Fibroblast of peridontal ligament (primary cell): ENCODE data around the gene KRTAP5-8.
"Not testable (repeated sequence)": the region's sequence is repeated elsewhere in the genome, so short reads cannot be mapped to it uniquely, and the experiment has no call there.

Experiments
- DNase-seq: peaks from one replicate; pipeline ENCODE4 v3.0.0-alpha.2; 2010; ENCODE audit errors: extremely low read depth

Gene KRTAP5-8

GRCh38 chr11:71543866-71544265 is 6.0 kb downstream of the KRTAP5-8 start:
- DNase-seq: no peak

DNA sequence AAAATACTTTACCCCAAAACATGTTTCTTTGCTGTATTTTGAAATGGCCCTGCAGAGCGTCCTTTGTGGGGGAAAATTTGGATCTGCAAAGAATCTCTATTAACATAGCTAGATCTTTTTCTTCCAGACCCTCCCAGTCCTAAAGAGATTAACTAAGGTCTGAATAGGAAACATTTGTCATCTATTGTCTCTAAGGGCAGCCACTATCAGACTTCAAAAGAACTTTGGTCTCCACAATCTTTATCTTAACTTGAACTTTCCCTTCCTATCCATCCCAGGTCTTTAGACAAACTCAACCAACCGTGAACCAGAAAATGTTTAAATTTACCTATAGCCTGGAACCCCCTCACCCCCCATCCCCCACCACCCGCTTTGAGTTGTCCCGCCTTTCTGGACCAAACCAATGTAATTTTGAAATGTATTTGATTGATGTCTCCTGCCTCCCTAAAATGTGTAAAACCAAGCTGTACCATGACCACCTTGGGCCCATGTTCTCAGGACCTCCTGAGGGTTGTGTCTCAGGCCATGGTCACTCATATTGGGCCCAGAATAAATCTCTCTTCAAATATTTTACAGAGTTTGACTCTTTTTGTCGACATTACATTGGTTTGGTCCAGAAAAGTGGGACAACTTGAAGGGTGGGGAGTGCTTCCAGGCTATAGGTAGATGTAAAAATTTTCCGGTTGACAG is 6.8 kb downstream of the KRTAP5-8 start:
- DNase-seq: no peak

DNA sequence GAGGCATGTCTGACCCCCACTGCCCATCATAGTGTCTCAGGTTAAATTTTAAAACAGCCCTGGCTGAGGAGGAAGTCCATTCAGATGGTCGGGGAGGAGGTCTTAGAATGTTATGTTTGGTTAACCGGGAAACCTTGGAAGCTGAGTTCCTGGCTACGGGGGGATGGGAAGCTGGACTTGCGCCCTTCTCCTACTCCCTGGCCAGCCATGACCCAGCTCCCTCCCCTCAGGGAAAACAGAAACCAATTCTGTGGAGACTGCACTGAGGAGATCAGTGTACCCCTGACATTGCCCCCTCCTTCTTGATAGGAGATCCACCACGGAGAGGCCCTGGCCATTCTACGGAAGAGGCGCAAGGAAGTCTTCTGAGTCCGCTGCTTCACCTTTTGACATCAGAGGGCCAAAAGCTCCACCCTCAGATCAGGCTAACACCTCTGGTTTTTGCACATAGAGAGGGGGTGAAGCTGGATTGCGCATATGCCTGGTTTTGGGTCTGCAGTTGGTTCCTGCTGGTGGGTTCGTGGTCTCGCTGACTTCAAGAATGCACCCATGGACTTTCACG is 7.7 kb downstream of the KRTAP5-8 start:
- no peak for DNase-seq

GRCh38 chr11:71548120-71548519 is 10.3 kb downstream of the KRTAP5-8 start, which contains the start of gene KRTAP5-9:
KRTAP5-9 (plus strand) TSS chr11:71548420; CDS start chr11:71548658, 238 bp downstream.
- DNase-seq: no peak

- no peak for DNase-seq
These were observed 10.9 kb downstream of the KRTAP5-8 start for GRCh38 chr11:71548716-71549151.

DNA sequence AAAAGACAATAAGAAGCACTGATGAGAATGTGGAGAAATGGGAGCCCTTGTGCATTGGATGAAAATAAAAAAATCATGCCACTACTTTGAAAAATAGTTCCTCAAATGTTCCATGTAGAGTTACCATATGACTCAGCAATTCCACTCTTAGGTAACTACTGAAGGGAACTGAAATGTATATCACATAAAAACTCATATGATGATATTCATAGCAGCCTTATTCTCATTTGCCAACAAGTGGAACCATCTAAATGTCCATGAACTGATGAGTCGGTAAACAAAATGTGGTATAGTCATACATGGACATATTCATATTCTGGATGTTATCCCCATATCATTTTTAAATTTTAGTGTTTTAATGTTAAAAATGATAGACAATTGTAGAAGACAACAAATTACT is 13.9 kb downstream of the KRTAP5-8 start:
- no peak for DNase-seq

GRCh38 chr11:71554996-71555395 is 17.2 kb downstream of the KRTAP5-8 start:
- no peak for DNase-seq

DNA sequence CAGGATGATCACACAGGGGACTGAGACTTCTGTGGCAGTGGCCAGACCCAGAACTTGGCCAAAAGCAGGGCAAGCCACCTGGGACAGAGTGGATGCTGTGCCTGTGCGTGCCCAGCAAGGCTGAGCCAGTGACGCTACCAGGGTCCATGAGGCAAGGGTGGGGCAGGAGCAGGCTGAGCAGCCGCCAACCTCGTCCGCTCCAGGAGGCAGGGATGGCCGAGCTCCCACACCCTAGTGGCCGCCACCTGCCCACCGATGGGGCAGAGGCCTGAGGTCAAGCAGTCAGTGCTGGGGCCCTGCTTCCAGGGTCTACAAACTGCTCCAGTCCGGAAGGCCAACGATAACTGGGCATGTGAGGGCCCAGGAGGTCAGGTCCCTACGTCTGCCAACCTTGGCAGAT is 17.7 kb downstream of the KRTAP5-8 start:
- DNase-seq: no peak

- DNase-seq: no peak
These were observed 18.2 kb downstream of the KRTAP5-8 start for GRCh38 chr11:71556018-71556417.

DNA sequence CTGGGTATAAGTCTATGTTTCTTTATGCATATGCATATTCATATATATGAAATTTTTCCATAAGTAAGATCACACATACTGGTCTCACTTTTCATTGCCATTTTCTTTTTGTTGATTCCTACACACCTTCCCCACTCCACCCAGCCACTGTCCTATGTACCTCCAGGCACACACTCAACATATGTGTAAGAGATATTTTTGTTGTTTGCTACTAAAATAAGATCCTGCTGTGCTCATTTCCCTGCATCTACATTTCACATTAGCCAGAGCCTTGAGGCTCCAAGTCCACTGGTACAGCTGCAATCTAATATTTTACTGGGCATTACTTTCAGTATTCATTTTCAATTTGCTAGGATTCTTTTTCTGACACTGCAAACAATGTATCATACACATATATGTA is 19.4 kb downstream of the KRTAP5-8 start:
- no peak for DNase-seq

GRCh38 chr11:71558996-71559395 is 21.2 kb downstream of the KRTAP5-8 start:
- DNase-seq: no peak

DNA sequence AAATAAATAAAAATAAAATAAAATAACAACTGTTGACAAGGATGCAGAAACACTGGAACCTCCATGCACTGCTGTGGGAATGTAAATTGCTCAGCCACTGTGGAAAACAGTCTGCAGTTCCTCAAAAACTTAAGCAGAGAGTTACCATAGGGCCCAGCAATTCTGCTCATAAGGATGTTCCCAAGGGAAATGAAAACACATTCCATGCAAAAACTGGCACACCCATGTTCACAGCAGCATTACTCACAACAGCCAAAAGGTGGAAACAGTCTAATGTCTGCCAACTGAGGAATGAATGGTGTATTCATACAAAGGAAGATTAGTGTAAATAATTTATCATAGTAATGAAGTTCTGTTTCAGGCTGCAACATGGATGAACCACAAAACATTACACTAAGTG is 24.3 kb downstream of the KRTAP5-8 start:
- DNase-seq: peak; percentile 6

DNA sequence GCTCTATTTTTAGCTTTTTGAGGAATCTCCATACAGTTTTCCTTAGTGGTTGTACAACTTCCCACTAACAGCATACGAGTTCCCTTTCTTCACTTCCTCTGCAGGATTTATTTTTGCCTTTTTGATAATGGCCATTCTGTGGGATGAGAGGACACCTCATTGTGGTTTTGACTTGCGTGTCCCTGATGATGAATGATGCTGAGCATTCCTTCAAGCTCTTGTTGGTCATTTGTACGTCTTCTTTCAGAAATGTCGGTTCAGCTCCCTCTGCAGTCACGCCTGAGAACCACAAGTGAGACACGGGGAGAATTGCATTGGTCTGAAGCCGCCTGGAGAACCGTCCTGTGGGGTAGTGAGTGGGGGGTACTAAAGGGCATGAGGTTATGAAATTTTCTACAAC is 25.6 kb downstream of the KRTAP5-8 start:
- peak; percentile 32 for DNase-seq

DNA sequence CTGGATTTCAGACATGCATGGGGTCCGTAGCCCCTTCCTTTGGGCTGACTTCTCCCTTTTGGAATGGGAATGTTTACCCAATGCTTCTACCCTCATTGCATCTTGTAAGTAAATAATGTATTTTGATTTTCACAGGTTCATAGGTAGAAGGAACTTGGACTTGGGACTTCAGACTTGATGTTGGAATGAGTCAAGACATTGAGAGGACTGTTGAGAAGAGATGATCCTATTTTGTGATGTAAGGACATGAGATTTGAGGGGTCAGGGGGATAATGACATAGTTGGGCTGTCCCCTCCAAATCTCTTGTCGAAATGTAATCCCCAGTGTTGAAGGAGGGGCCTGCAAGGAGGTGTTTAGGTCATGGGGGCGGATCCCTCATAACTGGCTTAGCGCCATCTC is 26.6 kb downstream of the KRTAP5-8 start:
- DNase-seq: no peak

GRCh38 chr11:71565263-71565662 is 27.4 kb downstream of the KRTAP5-8 start, which contains the start of gene KRTAP5-10:
KRTAP5-10 (plus strand) TSS chr11:71565563; CDS start chr11:71565588, 25 bp downstream.
- DNase-seq: no peak

GRCh38 chr11:71566081-71566620 is 28.3 kb downstream of the KRTAP5-8 start:
- no peak for DNase-seq

DNA sequence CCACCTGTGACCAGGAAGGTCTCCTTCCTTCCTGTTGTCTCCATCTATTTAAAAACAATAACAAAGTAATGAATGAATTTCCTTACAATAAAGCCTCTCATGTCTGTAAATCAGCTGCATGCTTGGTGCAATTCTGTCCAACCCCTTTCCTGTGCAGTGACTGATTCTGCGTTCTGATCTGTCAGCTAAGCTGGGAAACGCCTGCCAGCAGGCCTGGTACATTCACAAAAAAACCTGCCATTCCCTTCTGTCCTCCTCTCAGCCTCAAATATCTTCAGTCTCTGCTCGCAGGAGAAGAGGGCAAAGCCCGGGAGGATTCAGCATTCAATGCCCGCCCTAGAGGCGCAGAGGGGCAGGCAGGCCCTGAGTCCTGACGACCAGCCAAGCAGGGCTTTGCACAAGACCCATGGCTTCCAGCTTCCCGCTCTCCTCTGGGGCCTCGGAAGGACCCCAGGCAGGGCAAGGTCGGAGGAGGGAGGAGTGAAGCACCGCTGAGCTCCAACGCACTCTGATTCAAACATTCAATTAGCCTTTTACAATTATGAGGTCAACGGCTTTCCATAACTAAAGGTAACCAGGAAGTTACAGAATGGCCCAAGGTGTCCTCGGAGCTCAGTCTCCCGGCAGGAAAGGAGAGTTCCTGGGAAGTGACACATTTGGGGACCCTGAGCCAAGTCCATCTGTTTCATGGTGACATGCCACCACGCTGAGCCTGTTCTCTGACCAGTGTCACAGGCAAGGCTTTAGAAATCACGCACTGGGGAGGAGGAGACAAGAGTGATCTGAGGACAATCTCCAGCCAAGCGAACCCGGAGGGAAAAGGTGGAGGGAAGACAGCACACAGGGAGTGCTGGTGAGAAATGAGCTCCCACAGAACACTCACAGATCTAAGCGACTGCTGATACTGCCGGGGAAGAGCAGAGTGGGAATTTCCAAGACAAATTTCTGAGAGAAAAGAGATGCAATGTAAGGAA is 29.1 kb downstream of the KRTAP5-8 start:
- not testable (repeated sequence) for DNase-seq

DNA sequence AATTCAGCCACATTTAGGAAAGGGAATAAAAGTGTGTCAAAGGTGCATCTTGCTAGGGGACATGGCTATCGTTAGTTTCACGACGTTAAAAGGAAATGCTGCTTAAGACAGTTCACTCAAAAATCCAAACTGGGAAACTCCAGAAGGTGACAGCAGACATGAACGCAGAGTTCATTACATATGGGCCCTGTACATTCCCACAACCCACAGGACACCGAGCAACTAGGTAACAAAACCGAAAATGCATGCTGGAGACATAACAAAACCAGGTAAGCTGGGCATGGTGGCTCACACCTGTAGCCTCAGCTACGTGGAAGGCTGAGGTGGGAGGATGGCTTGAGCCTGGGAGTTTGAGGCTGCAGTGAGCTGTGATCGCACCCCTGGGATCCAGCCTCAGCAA is 29.8 kb downstream of the KRTAP5-8 start:
- DNase-seq: not testable (repeated sequence)

- no peak for DNase-seq
These were observed 31.0 kb downstream of the KRTAP5-8 start for GRCh38 chr11:71568704-71569349.

DNA sequence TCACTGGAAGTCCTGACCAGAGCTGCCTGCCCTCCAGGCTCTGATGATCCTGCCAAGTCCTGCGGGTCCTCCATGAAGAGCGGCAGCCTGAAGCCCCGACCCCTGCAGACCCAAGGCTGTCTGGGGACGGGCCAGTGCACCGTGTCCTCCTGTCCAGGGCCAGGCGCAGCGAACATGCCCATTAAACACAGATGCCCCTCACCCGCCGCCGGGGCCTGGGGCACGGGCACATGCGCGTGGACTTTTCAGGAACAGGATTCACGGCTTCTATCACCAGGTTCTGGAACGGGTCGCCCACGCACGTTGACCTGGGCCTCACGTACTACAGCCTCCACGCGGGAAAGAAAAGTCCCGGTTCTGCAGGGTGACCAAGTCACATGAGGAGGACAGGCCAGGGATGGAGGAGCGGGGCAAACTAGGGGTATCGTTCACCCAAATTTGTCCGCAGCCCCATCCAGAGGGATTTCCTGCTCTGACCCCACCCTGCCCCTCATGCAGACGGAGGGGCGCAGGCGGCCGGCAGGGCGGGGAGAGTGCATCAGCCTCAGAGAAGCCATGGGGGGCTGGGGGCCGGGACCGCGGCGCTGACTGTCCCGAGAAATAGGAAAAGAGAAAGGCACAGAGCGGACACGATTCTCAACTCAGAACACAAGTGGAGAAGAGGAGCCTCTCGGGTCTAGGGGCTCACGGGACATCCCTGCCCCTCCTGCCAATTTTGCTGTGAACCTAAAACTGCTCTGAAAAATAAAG is 33.5 kb downstream of the KRTAP5-8 start:
- not testable (repeated sequence) for DNase-seq

DNA sequence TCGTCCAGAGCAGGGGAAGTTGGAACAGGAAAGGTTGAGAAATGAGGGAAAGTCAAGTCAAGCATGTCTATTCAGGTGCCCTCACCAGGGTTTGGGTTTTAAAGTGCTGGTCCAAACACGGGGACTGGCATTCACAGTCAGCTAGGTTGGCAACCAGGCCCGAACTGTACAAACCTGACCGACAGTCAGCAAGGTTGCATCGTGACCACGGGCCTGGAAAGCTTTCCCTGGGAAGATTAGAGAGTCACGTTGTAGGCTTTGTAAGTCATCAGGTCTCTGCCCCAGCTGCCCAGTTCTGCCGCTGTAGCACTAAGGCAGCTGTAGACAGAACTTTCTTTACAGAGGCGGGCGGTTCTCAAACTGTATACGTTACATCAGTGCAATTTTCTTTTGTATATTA is 35.0 kb downstream of the KRTAP5-8 start:
- no peak for DNase-seq
